Endothelial cell of umbilical vein (primary cell): ENCODE data around the gene EIF5AL1. TPM values are rescaled to one million over a fixed set of nuclear protein-coding genes. Genes with fewer than 3 reads are reported as not detected.

Experiments
- BruUV-seq: library from RNA; stranded (reverse); fragments of 400-500 nt; replicated peaks from 2 replicates; lab custom pipeline; 2021; lab: Mats Ljungman, UMichigan
- CTCF ChIA-PET: fragments of 300-600, 350-600 bp; sonication (Branson Sonifier 250); formaldehyde crosslinking; loops from one replicate; lab custom pipeline; 2021; ENCODE audit warnings: antibody characterized with exemption, inconsistent platforms; lab: Charles Lee
- POLR2A ChIA-PET: fragments of 300-600, 350-600 bp; sonication (Branson Sonifier 250); formaldehyde crosslinking; loops from one replicate; lab custom pipeline; 2021; ENCODE audit warnings: antibody characterized with exemption, inconsistent platforms; lab: Charles Lee
- DNase-seq: peaks from one replicate; pipeline ENCODE4 v3.0.0-alpha.2; 2011; ENCODE audit warnings: low read depth, low spot score
- FAIRE-seq: peaks from 2 replicates; lab custom pipeline; 2011; peaks lifted over from hg19 to GRCh38; lab: Jason Lieb, UNC
- H2AFZ ChIP-seq: 2 replicates; pipeline ENCODE4 v1.6.0; 2012; ENCODE audit warnings: low read depth, low read length, control low read depth, inconsistent platforms
- H3K27ac ChIP-seq: 2 replicates; pipeline ENCODE4 v1.5.1; 2011; ENCODE audit warnings: low read depth, mild to moderate bottlenecking, control low read depth, low read length, moderate library complexity; ENCODE audit not compliant: insufficient read depth
- H3K27me3 ChIP-seq, 2 experiments: 2 replicates each; pipeline versions ENCODE4 v1.6.0 to v1.6.1; 2011; ENCODE audit warnings: low read length in 2 of 2, mixed read lengths in 1 of 2; ENCODE audit not compliant: control insufficient read depth in 2 of 2, insufficient read depth in 2 of 2
- H3K36me3 ChIP-seq, 2 experiments: 2 replicates in 1 of 2; 3 replicates in 1 of 2; pipeline ENCODE4 v1.5.1; 2011; ENCODE audit warnings: low read length in 2 of 2, mild to moderate bottlenecking in 1 of 2, moderate library complexity in 1 of 2; ENCODE audit not compliant: control insufficient read depth in 2 of 2, insufficient read depth in 2 of 2; ENCODE audit errors: extremely low read depth in 1 of 2
- H3K4me1 ChIP-seq: 3 replicates; pipeline ENCODE4 v1.5.1; 2011; ENCODE audit warnings: mild to moderate bottlenecking, low read length; ENCODE audit not compliant: control insufficient read depth, insufficient read depth; ENCODE audit errors: extremely low read depth
- H3K4me2 ChIP-seq: 2 replicates; pipeline ENCODE4 v1.6.1; 2011; ENCODE audit warnings: low read length, control low read depth, mixed read lengths; ENCODE audit not compliant: insufficient read depth
- H3K4me3 ChIP-seq, 3 experiments: fragments of 200-600 bp in 1 of 3; sonication (generic), shearing (Covaris generic) in 1 of 3; replicated peaks in 1 of 3; 2 replicates each; pipeline ENCODE4 v1.5.1; 2011 to 2016; ENCODE audit warnings: control low read depth in 3 of 3, low read length in 3 of 3, mild to moderate bottlenecking in 2 of 3, inconsistent platforms in 1 of 3, low read depth in 1 of 3, moderate library complexity in 1 of 3; ENCODE audit not compliant: insufficient read depth in 1 of 3
- H3K79me2 ChIP-seq: 2 replicates; pipeline ENCODE4 v1.6.0; 2012; ENCODE audit warnings: low read length, inconsistent platforms; ENCODE audit not compliant: control insufficient read depth, insufficient read depth
- H3K9ac ChIP-seq: replicated peaks from 2 replicates; pipeline ENCODE3; 2011; ENCODE audit warnings: low read length, control low read depth; ENCODE audit not compliant: insufficient read depth; ENCODE audit errors: extremely low read depth
- H3K9me1 ChIP-seq: replicated peaks from 3 replicates; pipeline ENCODE4 v1.6.0; 2011; ENCODE audit warnings: mild to moderate bottlenecking, low read length; ENCODE audit not compliant: control insufficient read depth, insufficient read depth; ENCODE audit errors: extremely low read depth
- H3K9me3 ChIP-seq: replicated peaks from 2 replicates; pipeline ENCODE4 v1.5.1; 2012; ENCODE audit warnings: low read length, inconsistent platforms; ENCODE audit not compliant: control insufficient read depth, insufficient read depth
- H4K20me1 ChIP-seq: replicated peaks from 2 replicates; pipeline ENCODE3; 2011; ENCODE audit warnings: mild to moderate bottlenecking, low read length; ENCODE audit not compliant: control insufficient read depth, insufficient read depth; ENCODE audit errors: extremely low read depth
- CTCF ChIP-seq, 2 donors: IDR thresholded peaks; 1 replicate in 1 of 2; 2 replicates in 1 of 2; pipeline ENCODE4 v1.5.1; 2011; ENCODE audit warnings: low read length in 2 of 2, mild to moderate bottlenecking in 2 of 2, moderate library complexity in 2 of 2, control low read depth in 1 of 2, inconsistent platforms in 1 of 2, low read depth in 1 of 2; ENCODE audit not compliant: insufficient read depth in 1 of 2; ENCODE audit errors: extremely low read depth in 1 of 2
- EZH2 ChIP-seq: IDR thresholded peaks from 2 replicates; pipeline ENCODE4 v1.6.1; 2012; ENCODE audit warnings: borderline replicate concordance, low read depth, mild to moderate bottlenecking, moderate library complexity, low read length, inconsistent platforms; ENCODE audit not compliant: severe bottlenecking
- FOS ChIP-seq: IDR thresholded peaks from 2 replicates; pipeline ENCODE4 v1.6.1; 2011; ENCODE audit warnings: mild to moderate bottlenecking, low read length, moderate library complexity, borderline replicate concordance; ENCODE audit not compliant: insufficient read depth
- GATA2 ChIP-seq: IDR thresholded peaks from 2 replicates; pipeline ENCODE4 v1.7.0; 2011; ENCODE audit warnings: low read depth, mild to moderate bottlenecking, moderate library complexity, mixed read lengths, low read length; ENCODE audit not compliant: insufficient read length, insufficient read depth
- JUN ChIP-seq: IDR thresholded peaks from 2 replicates; pipeline ENCODE4 v1.6.1; 2011; ENCODE audit warnings: borderline replicate concordance, low read depth; ENCODE audit not compliant: insufficient read length, insufficient read depth
- MAX ChIP-seq: IDR thresholded peaks from 2 replicates; pipeline ENCODE4 v1.6.1; 2011; ENCODE audit not compliant: insufficient read depth, insufficient read length
- MYC ChIP-seq: IDR thresholded peaks from one replicate; pipeline ENCODE4 v1.6.1; 2011; ENCODE audit warnings: mild to moderate bottlenecking, low read depth, low read length
- POLR2A ChIP-seq: IDR thresholded peaks from 2 replicates; pipeline ENCODE4 v1.6.1; 2012; ENCODE audit warnings: low read depth, mild to moderate bottlenecking, control low read depth, low read length
- POLR2AphosphoS5 ChIP-seq: IDR thresholded peaks from 2 replicates; pipeline ENCODE4 v1.6.1; 2012; ENCODE audit warnings: low read depth, mild to moderate bottlenecking, control low read depth, low read length, moderate library complexity; ENCODE audit not compliant: insufficient read depth
- dilution Hi-C: fragments of 300-500 bp; cut with MboI; formaldehyde crosslinking; loops from one replicate; pipeline ENCODE4 v1.15.0; 2019; ENCODE audit warnings: low sequenced_read_pairs; ENCODE audit not compliant: extremely low pct_ligation_motif_present
- intact Hi-C: fragments of 100-400 bp; cut with micrococcal nuclease; formaldehyde crosslinking; loops from one replicate; pipeline ENCODE4 v1.10.0; 2022
- polyA plus RNA-seq, 4 experiments: library from polyadenylated mRNA; depleted of rRNA in 3 of 4; stranded (reverse) in 3 of 4; unstranded in 1 of 4; fragments of >200 nt; gene quantifications; 2 replicates each; pipeline versions ENCODE4 v1.2.1 to v1.2.3, GENCODE V29; 2011 to 2012; ENCODE audit warnings: missing spikeins in 1 of 4
- total RNA-seq: library from RNA; stranded (reverse); gene quantifications from 2 replicates; pipeline ENCODE4 v1.2.3, GENCODE V29; 2021

Gene EIF5AL1
- total and polyA plus RNA-seq, 2 donors (not counting 3 experiments of a cell fraction or from before 2014, with no cell fraction given) = 0.29 to 1.0 TPM

GRCh38 chr10:79468841-79469585 is 43.3 kb upstream of the EIF5AL1 start:
- Histone ChIP-seq H3K27ac (no peak overlapping the region), H4K20me1 (no peaks in the 10 kb centered on the region), H3K36me3 (no peaks in the 10 kb centered on the region), H3K9me3 (no peaks in the 10 kb centered on the region), H2AFZ (no peak overlapping the region), H3K9ac (no peak overlapping the region), H3K79me2 (no peaks in the 10 kb centered on the region), H3K27me3 (peaks cover 0 to 9% of the 10 kb centered on the region in 2 experiments), H3K4me3 (no peak overlapping the region), H3K4me1 (no peaks in the 10 kb centered on the region), H3K9me1 (no peaks in the 10 kb centered on the region), H3K4me2 (no peak overlapping the region)
- no TSS peak for BruUV-seq
- DNase-seq (no peak), FAIRE-seq (no peak)
- POLR2A ChIA-PET = no interaction called here
- TF ChIP-seq MYC (no peak), GATA2 (no peak), FOS (no peak), JUN (no peak), MAX (no peak), EZH2 (no peak)
- dilution Hi-C loops (no loop called here), intact Hi-C loops (no loop called here)
- CTCF ChIA-PET = interaction anchor here (1.2 to 4.5 kb wide), 6 partner anchors 9 to 111 kb away, joined by 3 to 139 read pairs (median 13); no protein-coding TSS in a partner anchor

DNA sequence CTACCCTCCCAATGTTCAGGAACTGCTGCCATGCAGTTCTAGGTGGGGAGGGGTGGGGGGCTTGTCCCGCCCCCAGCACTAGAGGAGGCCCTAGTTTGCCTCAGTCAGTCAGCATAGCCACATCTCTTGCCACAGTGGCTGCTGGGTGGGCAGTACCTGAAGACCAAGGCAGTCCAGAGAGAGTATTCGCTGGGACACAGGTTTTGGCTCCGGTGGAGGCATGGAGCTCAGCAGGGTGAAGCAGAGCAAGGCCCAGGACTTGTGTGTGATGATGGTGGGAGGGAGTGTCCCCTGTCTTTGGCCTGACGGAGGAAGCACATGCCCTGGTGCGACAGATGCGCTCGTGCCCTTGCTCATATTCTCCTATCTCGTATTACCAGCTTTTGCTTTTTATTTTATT is 42.2 kb upstream of the EIF5AL1 start:
- intact Hi-C loops = no loop called here
- Histone ChIP-seq H3K9me3 (no peaks in the 10 kb centered on the region), H3K27me3 (peaks cover 0 to 9% of the 10 kb centered on the region in 2 experiments), H3K36me3 (no peaks in the 10 kb centered on the region), H3K79me2 (no peaks in the 10 kb centered on the region), H3K4me3 (no peak overlapping the region), H4K20me1 (no peaks in the 10 kb centered on the region), H3K9ac (no peak overlapping the region), H3K27ac (no peak overlapping the region), H3K4me2 (no peak overlapping the region), H3K4me1 (no peaks in the 10 kb centered on the region), H2AFZ (no peak overlapping the region), H3K9me1 (no peaks in the 10 kb centered on the region)
- CTCF ChIA-PET = interaction anchor here (1.1 to 4.5 kb wide), 4 partner anchors 11 to 112 kb away, joined by 3 to 139 read pairs (median 12); no protein-coding TSS in a partner anchor
- no peak for TF ChIP-seq JUN
- TF ChIP-seq MYC = no peak
- TF ChIP-seq POLR2A = no peak
- no peak for TF ChIP-seq GATA2
- no peak for TF ChIP-seq CTCF (IDR thresholded peaks at IDR 0.05; ENCODE audit: extremely low read depth in 1 of 2, insufficient read depth in 1 of 2, low read depth in 1 of 2, low read length in 2 of 2)
- no peak for TF ChIP-seq FOS
- no peak for TF ChIP-seq EZH2
- no peak for TF ChIP-seq MAX
- TF ChIP-seq POLR2AphosphoS5 = no peak
- BruUV-seq = no TSS peak
- POLR2A ChIA-PET = interaction anchor here (0.6 kb wide), 1 partner anchor 1503 kb away, joined by 3 read pairs; no protein-coding TSS in a partner anchor
- dilution Hi-C loops = no loop called here
- FAIRE-seq = no peak
- DNase-seq = no peak
